NCI-H1105 (cell line): ENCODE results near the gene DNAJB1.
"Not testable (repeated sequence)": the region's sequence is repeated elsewhere in the genome, so short reads cannot be mapped to it uniquely, and the experiment has no call there.

Experiments
- DNase-seq: peaks from one replicate; lab custom pipeline; 2025; lab: John Stamatoyannopoulos, UW

Gene DNAJB1

DNA sequence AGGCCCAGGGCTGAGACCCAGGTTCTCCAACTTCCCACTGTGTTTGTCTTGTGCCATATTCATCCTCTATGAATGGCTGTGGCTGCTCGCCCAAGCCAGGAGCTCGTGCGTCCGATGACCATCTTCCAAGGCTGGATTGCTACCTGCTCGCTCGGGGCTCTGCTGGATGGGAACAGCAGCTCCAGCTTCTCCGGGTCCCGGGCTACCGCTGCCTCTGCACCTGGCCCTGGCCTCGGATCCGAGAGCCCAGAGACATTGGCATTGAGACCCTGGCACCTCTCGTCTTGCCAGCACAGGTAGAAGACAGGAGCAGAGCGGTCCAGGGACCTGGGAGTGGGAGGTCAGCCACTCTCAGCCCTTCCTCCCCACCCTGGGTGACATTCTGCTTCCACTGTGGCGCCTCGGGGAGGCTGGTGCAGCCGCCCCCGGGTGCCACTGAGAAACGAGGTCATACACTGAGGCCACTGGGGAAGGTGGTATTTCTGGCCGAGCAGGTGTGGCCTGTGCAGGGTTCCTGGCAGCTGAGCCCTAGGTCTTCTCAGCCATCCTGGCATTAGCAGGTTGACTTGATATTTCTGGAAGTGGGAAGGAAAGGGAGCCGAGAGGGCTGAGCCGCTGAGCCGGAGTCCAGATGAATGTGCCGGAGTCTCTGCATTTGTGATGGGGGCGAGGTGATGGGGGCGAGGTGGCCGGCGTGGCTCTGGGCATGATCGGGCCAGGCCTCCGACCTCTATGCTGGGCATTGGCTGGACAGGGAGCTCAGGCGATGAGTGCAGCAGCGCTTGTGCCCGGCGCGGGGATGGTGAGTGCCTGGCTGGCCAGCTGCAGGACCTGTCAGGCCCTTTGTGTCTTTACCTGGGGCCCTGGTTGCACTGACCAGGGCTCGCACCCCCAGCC lies 35.1 kb upstream of the DNAJB1 start:
- DNase-seq, result no peak

- not testable (repeated sequence) for DNase-seq
Measured at GRCh38 chr19:14552006-14552360, 33.8 kb upstream of the DNAJB1 start.

DNA sequence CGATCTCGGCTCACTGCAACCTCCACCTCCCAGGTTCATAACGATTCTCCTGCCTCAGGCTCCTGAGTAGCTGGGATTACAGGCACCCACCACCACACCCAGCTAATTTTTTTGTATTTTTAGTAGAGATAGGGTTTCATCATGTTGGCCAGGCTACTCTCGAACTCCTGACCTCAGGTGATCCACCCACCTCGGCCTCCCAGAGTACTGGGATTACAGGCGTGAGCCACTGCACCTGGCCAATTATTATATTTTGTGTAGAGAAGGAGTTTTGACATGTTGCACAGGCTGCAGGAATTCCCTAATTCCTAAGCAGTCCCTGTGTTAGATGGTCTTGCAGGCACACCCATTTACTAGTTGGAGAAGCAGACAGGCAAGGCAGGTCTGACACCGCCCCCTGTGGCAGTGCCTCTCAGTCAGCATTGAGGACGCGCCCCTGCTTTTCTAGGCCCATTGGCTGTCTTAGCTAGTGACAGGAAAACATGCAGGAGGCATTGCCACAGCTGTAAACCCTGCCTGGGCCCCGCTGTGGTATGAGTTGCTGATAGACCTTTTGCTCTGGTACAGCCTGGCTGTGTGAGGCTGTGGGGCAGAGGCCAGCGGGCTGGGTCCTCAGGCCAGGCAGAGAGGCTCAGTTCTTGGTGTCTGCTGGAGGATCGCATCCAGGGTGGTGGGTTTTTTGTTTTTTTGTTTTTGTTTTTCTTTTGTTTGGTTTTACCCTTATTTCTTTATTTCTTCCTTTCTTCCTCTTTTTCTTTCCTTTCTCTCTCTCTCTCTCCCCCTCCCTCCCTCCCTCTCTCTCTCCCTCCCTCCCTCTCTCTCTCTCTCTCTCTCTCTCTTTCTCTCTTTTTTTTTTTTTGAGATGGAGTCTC lies 33.2 kb upstream of the DNAJB1 start:
- DNase-seq, result not testable (repeated sequence)

GRCh38 chr19:14550201-14550754 lies 32.1 kb upstream of the DNAJB1 start:
- DNase-seq, result no peak

GRCh38 chr19:14545716-14546082 lies 27.5 kb upstream of the DNAJB1 start:
- DNase-seq, result no peak

DNA sequence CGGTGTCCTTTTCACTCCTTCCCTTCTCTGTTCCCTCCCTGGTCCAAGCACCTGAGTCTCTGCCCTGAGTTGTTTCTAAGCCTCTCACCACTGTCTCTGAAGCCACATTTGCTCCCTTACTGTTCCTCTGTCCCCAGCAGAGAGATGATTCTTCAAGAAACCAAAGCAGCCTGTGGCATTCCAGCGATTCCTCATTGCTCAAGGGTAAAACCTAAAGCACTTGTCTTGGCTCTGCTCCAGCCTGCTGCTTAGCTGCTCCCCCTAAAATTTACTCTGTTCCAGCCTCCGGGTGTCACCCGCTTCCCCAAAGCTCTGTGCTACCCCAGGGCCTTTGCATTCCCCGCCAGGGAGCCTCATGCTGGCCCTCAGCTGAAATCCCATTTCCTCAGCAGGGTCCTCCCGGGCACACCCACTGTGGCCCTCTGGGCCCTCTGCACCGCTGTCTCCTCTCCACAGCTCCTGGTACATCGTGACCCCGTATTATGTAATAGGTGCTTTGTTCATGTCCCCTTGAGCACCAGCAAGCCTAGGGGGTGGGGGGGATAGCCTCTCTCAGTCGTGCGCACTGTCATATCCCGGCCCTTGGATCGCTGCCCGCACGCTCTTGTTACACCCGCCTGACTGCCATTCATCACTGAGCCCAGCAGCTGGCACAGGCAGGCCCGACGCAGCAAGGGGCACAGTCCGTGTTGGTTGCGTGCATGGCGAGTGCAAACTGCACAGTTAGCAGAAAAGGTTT lies 26.9 kb upstream of the DNAJB1 start:
- DNase-seq, result peak; percentile 96

- no peak for DNase-seq
Measured at GRCh38 chr19:14544047-14544446, 25.9 kb upstream of the DNAJB1 start.

DNA sequence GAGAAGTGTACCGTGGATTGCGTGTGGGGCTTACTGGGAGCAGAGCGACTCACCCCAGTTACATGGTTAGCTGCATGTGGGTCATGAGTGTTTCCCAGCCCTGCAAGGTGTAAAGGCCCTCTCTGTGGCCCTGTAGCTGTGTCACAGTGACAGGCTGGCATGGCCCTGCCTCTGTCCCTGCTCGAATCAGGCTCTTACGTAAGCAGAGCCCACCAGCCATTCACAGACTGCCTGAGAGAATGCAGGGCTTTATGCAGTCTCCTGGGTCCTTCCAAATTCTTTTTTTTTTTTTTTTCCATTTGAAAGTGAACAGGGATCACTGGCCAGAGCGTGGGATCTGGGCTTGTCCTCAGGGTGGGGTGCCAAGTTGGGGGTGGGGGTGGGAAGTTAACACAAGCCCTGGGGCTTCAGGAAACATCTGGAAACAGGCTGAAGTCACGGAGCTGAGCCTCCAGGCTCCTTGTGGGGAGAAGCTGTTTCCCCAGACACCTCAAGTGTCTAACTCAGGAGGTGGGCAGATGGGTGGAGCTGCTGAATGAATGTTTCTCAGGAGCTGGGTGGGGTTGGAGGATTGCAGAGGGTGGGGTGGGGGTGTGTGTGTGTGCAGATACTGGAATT lies 24.6 kb upstream of the DNAJB1 start:
- DNase-seq, result no peak

GRCh38 chr19:14541979-14542378 lies 23.8 kb upstream of the DNAJB1 start:
- DNase-seq, result not testable (repeated sequence)

GRCh38 chr19:14540741-14541525 lies 22.7 kb upstream of the DNAJB1 start:
- no peak for DNase-seq

DNA sequence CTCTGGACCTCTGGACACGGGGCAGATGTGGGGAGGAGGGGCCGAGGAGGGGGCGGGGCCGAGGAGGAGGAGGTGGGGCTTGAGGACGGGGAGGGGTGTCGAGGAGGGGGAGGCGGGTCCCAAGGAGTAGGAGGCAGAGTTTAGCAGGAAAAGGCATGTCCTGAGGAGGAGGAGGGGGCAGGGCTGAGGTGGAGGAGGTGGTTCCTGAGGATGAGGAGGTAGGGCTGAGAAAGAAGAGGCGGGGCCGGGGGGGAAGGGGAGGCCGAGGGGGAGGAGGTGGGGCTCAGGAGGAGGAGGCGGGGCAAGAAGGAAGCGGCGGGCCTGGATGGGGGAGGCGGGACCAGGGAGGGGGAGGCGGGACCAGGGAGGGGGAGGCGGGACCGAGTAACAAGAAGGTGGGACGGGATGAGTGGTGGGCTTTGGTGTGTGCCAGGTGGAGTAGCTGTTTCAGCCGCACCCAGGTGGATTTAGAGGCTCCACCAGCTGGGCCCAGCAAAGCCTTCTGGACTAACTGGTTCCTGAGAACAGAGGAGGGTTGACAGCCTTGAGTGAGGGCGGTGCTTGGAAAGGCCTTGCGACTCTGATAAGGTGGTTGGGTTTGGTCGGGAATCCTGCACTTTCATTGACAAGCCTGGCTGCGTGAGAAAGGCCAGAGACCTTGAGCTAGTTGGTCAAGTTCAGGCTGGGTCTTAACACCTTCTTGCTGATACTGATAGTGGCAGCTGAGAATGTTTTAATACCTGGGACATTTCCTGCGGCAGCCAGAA lies 18.9 kb upstream of the DNAJB1 start:
- DNase-seq, result no peak

DNA sequence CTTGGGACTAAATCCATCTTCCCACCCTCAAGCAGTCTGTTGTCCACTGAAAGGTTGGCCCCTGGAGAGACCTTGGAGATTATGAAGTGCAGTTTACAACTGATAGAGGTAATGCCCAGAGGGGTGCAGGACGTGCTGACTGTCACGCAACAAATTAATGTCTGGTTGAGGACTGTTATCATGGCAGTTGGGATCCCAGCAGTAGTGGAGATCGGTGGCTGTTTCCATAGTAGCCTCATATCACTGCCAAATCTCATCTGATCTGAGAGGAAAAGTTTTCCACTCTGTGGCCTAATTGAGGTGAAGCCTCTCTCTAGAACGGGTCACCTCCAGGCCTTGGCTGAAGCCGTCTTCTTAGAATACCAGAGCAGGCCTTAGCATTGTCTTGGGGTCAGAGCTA lies 15.3 kb upstream of the DNAJB1 start:
- DNase-seq, result no peak

- no peak for DNase-seq
Measured at GRCh38 chr19:14530506-14530905, 12.3 kb upstream of the DNAJB1 start.

DNA sequence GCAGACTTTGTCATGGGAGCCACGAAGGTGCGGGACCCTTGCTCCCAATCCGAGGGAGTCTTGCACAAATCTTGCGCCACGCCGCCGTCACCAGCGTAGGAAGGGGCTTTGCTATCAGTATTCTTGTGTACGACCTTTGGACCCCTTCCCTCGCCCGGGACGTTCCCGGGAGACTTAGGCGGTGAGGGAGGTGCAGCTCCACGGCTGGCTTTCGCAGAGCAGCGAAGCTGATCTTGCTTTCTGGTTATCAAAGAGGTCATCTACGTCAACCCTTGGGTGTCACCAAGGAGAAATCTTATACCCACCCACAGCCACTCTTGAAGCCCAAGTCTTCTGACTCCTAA lies 11.8 kb upstream of the DNAJB1 start:
- no peak for DNase-seq

- peak; percentile 100 for DNase-seq
Measured at GRCh38 chr19:14529254-14530004, 11.2 kb upstream of the DNAJB1 start, which contains the start of gene TECR. TSS of gene TECR (plus strand) at chr19:14529594. CDS start at chr19:14529697, 103 bp downstream.

DNA sequence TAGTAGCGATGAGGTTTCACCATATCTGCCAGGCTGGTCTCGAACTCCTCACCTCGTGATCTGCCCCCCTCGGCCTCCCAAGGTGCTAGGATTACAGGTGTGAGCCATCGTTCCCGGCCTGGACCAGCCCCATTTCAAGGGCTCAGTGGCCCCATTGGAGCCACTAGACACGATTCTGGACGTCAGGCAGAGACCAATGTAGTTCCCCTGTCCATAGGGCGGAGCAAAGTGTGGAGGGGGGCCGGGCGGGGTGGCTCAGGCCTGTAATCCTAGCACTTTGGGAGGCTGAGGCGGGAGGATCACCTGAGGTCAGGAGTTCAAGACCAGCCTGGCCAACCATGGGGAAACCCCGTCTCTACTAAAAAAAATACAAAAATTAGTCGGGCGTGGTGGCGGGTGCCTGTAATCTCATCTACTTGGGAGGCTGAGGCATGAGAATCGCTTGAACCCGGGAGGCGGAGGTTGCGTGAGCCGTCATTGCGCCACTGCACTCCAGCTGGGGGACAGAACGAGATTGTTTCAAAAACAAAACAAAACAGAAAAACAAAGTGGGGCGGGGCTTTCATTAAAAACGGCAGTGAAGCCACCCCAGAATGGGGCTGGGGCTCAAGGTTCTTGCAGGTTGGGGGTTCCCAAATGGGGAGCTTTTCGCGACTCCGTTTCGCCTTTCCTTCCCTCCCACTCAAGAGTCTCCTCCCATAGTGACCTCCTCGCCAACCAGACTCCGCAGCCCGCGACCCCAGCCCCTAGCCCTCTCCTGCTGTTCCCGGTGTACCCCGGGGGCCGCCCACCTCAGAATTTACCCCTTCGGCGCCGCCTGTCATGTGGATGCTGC lies 10.4 kb upstream of the DNAJB1 start:
- DNase-seq, result no peak

- DNase-seq, result no peak
Measured at GRCh38 chr19:14526423-14526822, 8.2 kb upstream of the DNAJB1 start.

DNA sequence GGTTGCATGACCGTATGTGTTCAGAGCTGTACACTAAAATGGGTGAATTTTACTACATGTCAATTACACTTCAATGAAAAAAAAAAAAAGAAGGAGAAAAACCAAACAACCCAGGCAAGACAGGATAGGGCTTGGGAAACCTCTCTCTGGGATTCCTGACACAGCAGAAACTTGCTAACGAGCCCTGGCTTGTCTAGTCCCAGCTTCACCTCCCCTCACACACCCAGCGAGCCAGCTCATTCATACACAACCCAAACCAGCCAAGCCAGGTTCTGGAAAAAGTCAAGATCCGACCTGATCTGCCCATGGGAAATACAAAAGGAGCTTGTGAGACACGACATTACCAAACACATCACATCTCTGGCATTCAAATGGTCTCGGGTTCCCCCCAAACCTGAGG lies 7.5 kb upstream of the DNAJB1 start:
- DNase-seq, result no peak
